GM08714 (cell line): ENCODE data around the gene MOB3B.

Experiments
- H3K4me3 ChIP-seq: fragments of 200-500 bp; sonication (Bioruptor generic); 2 replicates; pipeline ENCODE4 v1.5.1; 2014; ENCODE audit warnings: mild to moderate bottlenecking, low read length, inconsistent platforms
- ZNF274 ChIP-seq: IDR thresholded peaks from 2 replicates; pipeline ENCODE4 v1.6.1; 2012; ENCODE audit warnings: mild to moderate bottlenecking, low read depth, low read length

Gene MOB3B

GRCh38 chr9:27367921-27368315 lies 161.7 kb downstream of the MOB3B start:
- no peak for TF ChIP-seq ZNF274
- H3K4me3 ChIP-seq = no peak overlapping the region

GRCh38 chr9:27367175-27367798 lies 162.3 kb downstream of the MOB3B start:
- no peak for TF ChIP-seq ZNF274
- peak overlapping the region; percentile 46; the same call in 1 of the 2 replicates for H3K4me3 ChIP-seq

DNA sequence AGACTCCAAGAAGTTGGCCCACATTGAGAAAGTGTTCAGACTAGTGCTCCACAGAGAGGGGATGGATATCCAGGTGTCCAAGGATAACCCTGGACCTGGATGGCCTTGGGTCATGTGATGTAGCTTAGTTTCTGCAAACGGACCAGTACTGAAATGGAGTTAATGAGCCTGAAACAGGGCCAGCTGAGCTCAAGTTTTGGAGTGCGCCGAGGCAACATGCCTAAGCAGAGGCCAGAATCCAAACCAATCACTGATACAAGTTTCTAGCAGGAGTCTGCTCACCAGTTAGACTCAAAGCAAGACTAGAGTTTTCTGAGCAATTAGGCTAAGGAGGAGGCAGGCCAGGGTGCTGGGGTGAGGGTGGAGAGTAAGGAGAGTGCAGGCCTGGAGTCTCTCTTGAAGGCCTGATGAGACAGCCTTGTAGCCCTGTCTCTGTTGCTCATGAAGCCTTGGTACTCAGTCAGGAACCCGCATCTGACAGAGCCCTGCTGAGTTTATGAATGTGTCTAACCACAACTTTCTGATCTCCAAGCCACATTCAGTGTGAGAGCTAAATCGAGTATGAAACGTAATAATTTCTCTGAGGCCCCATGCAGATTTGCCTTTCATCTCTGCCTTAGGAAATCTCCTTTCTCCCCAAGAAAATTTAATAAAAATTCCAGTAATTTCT lies 163.8 kb downstream of the MOB3B start:
- peak overlapping the region; percentile 0; the same call in 1 of the 2 replicates for H3K4me3 ChIP-seq
- no peak for TF ChIP-seq ZNF274

- TF ChIP-seq ZNF274 = no peak
- H3K4me3 ChIP-seq = no peak overlapping the region
Observed at GRCh38 chr9:27362447-27363210, 167.0 kb downstream of the MOB3B start.

DNA sequence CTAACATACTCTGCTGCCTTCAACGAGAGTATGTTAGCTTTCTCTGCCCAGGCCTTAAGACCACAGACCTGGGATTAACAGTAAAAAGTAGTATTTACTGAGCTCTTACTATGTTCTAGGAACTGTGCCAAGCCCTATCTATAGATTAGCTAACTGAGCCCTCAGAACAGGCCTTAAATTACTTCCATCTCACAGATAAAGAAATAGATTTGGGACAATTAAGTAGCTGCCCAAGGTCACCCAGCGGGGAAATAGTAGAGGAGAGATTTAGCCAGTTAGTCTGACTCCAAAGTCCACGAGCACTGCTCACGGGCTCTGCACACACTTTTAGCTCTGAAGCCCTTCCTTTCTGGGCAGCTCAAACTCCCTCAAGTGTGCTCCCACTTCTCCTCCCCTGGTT lies 168.1 kb downstream of the MOB3B start:
- TF ChIP-seq ZNF274 = no peak

DNA sequence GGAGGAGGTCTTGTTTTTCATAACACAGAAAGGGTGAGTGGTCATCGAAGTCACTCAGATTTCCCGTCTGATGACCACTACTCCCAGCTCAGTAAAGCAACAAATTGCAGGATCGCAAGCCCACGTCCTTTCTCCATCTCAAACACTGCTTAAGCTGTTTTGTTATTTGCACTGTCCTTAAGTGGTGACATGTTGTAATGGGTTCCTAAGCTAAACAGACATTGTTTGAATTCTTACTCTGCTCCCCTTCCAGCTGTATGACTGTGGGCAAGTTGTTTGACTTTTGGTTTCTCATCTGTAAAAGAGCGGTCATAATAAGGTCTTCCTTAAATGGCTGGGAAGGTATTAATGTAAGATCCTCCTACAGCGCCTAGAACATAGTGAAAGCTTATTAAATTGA lies 169.9 kb downstream of the MOB3B start:
- no peak for TF ChIP-seq ZNF274
- no peak overlapping the region for H3K4me3 ChIP-seq

More for the DNA sequence above, 168.1 kb downstream of the MOB3B start:
- H3K4me3 ChIP-seq = no peak overlapping the region

GRCh38 chr9:27358007-27358406 lies 171.6 kb downstream of the MOB3B start:
- no peak overlapping the region for H3K4me3 ChIP-seq
- no peak for TF ChIP-seq ZNF274

GRCh38 chr9:27356446-27356845 lies 173.2 kb downstream of the MOB3B start:
- TF ChIP-seq ZNF274 = no peak
- H3K4me3 ChIP-seq = no peak overlapping the region

DNA sequence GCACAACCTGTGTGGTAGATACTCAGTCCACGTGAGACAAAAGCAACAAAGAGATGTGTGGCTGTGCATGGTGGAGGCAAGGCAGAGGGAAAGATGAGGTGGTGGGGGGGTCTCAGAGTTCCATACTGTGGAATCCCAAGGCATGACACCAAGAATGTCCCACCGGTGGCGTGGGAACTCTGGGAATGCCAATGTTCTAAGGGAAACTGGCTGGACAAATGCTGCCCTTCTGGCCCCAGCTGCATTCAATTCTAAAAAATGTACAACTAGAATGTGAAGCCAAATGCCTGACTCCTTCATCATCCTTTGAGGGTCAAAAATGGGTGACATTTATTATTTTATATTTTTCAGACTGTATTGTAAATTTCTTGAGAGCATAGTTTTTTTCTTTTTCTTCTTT lies 174.4 kb downstream of the MOB3B start:
- H3K4me3 ChIP-seq = no peak overlapping the region
- no peak for TF ChIP-seq ZNF274

GRCh38 chr9:27353474-27354229 lies 176.0 kb downstream of the MOB3B start:
- no peak overlapping the region for H3K4me3 ChIP-seq
- no peak for TF ChIP-seq ZNF274

DNA sequence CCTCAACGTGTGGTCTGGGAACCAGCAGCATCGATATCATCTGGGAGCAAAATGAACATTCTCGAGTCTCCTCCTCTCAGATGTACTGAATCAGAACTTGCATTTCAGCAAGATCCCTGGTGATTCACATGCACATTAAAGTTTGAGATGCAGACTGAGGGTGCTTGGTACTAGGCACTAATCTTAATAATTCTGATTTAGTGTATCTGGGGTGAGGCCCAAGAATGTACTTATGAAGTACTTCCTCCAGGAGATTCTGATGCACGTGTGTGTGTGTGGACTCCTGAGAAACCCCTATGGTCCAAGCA lies 176.5 kb downstream of the MOB3B start:
- TF ChIP-seq ZNF274 = no peak
- no peak overlapping the region for H3K4me3 ChIP-seq

GRCh38 chr9:27352457-27353165 lies 177.0 kb downstream of the MOB3B start:
- no peak overlapping the region for H3K4me3 ChIP-seq
- TF ChIP-seq ZNF274 = no peak

- TF ChIP-seq ZNF274 = no peak
Observed at GRCh38 chr9:27351438-27351837, 178.2 kb downstream of the MOB3B start.

More at GRCh38 chr9:27351438-27351837, 178.2 kb downstream of the MOB3B start:
- no peak overlapping the region for H3K4me3 ChIP-seq
